Endothelial cell of umbilical vein (primary cell): ENCODE data around the gene PDE7B. TPM values are rescaled to one million over a fixed set of nuclear protein-coding genes. Genes with fewer than 3 reads are reported as not detected.

Source experiments
- BruUV-seq: library from RNA; stranded (reverse); fragments of 400-500 nt; replicated peaks from 2 replicates; lab custom pipeline; 2021; lab: Mats Ljungman, UMichigan
- CTCF ChIA-PET: fragments of 300-600, 350-600 bp; sonication (Branson Sonifier 250); formaldehyde crosslinking; loops from one replicate; lab custom pipeline; 2021; ENCODE audit warnings: antibody characterized with exemption, inconsistent platforms; lab: Charles Lee
- POLR2A ChIA-PET: fragments of 300-600, 350-600 bp; sonication (Branson Sonifier 250); formaldehyde crosslinking; loops from one replicate; lab custom pipeline; 2021; ENCODE audit warnings: antibody characterized with exemption, inconsistent platforms; lab: Charles Lee
- DNase-seq: peaks from one replicate; pipeline ENCODE4 v3.0.0-alpha.2; 2011; ENCODE audit warnings: low read depth, low spot score
- FAIRE-seq: peaks from 2 replicates; lab custom pipeline; 2011; peaks lifted over from hg19 to GRCh38; lab: Jason Lieb, UNC
- H2AFZ ChIP-seq: 2 replicates; pipeline ENCODE4 v1.6.0; 2012; ENCODE audit warnings: low read depth, low read length, control low read depth, inconsistent platforms
- H3K27ac ChIP-seq: 2 replicates; pipeline ENCODE4 v1.5.1; 2011; ENCODE audit warnings: low read depth, mild to moderate bottlenecking, control low read depth, low read length, moderate library complexity; ENCODE audit not compliant: insufficient read depth
- H3K27me3 ChIP-seq, 2 experiments: 2 replicates each; pipeline versions ENCODE4 v1.6.0 to v1.6.1; 2011; ENCODE audit warnings: low read length in 2 of 2, mixed read lengths in 1 of 2; ENCODE audit not compliant: control insufficient read depth in 2 of 2, insufficient read depth in 2 of 2
- H3K36me3 ChIP-seq, 2 experiments: 2 replicates in 1 of 2; 3 replicates in 1 of 2; pipeline ENCODE4 v1.5.1; 2011; ENCODE audit warnings: low read length in 2 of 2, mild to moderate bottlenecking in 1 of 2, moderate library complexity in 1 of 2; ENCODE audit not compliant: control insufficient read depth in 2 of 2, insufficient read depth in 2 of 2; ENCODE audit errors: extremely low read depth in 1 of 2
- H3K4me1 ChIP-seq: 3 replicates; pipeline ENCODE4 v1.5.1; 2011; ENCODE audit warnings: mild to moderate bottlenecking, low read length; ENCODE audit not compliant: control insufficient read depth, insufficient read depth; ENCODE audit errors: extremely low read depth
- H3K4me2 ChIP-seq: 2 replicates; pipeline ENCODE4 v1.6.1; 2011; ENCODE audit warnings: low read length, control low read depth, mixed read lengths; ENCODE audit not compliant: insufficient read depth
- H3K4me3 ChIP-seq, 3 experiments: fragments of 200-600 bp in 1 of 3; sonication (generic), shearing (Covaris generic) in 1 of 3; replicated peaks in 1 of 3; 2 replicates each; pipeline ENCODE4 v1.5.1; 2011 to 2016; ENCODE audit warnings: control low read depth in 3 of 3, low read length in 3 of 3, mild to moderate bottlenecking in 2 of 3, inconsistent platforms in 1 of 3, low read depth in 1 of 3, moderate library complexity in 1 of 3; ENCODE audit not compliant: insufficient read depth in 1 of 3
- H3K79me2 ChIP-seq: 2 replicates; pipeline ENCODE4 v1.6.0; 2012; ENCODE audit warnings: low read length, inconsistent platforms; ENCODE audit not compliant: control insufficient read depth, insufficient read depth
- H3K9ac ChIP-seq: replicated peaks from 2 replicates; pipeline ENCODE3; 2011; ENCODE audit warnings: low read length, control low read depth; ENCODE audit not compliant: insufficient read depth; ENCODE audit errors: extremely low read depth
- H3K9me1 ChIP-seq: replicated peaks from 3 replicates; pipeline ENCODE4 v1.6.0; 2011; ENCODE audit warnings: mild to moderate bottlenecking, low read length; ENCODE audit not compliant: control insufficient read depth, insufficient read depth; ENCODE audit errors: extremely low read depth
- H3K9me3 ChIP-seq: replicated peaks from 2 replicates; pipeline ENCODE4 v1.5.1; 2012; ENCODE audit warnings: low read length, inconsistent platforms; ENCODE audit not compliant: control insufficient read depth, insufficient read depth
- H4K20me1 ChIP-seq: replicated peaks from 2 replicates; pipeline ENCODE3; 2011; ENCODE audit warnings: mild to moderate bottlenecking, low read length; ENCODE audit not compliant: control insufficient read depth, insufficient read depth; ENCODE audit errors: extremely low read depth
- EZH2 ChIP-seq: IDR thresholded peaks from 2 replicates; pipeline ENCODE4 v1.6.1; 2012; ENCODE audit warnings: borderline replicate concordance, low read depth, mild to moderate bottlenecking, moderate library complexity, low read length, inconsistent platforms; ENCODE audit not compliant: severe bottlenecking
- FOS ChIP-seq: IDR thresholded peaks from 2 replicates; pipeline ENCODE4 v1.6.1; 2011; ENCODE audit warnings: mild to moderate bottlenecking, low read length, moderate library complexity, borderline replicate concordance; ENCODE audit not compliant: insufficient read depth
- GATA2 ChIP-seq: IDR thresholded peaks from 2 replicates; pipeline ENCODE4 v1.7.0; 2011; ENCODE audit warnings: low read depth, mild to moderate bottlenecking, moderate library complexity, mixed read lengths, low read length; ENCODE audit not compliant: insufficient read length, insufficient read depth
- JUN ChIP-seq: IDR thresholded peaks from 2 replicates; pipeline ENCODE4 v1.6.1; 2011; ENCODE audit warnings: borderline replicate concordance, low read depth; ENCODE audit not compliant: insufficient read length, insufficient read depth
- MYC ChIP-seq: IDR thresholded peaks from one replicate; pipeline ENCODE4 v1.6.1; 2011; ENCODE audit warnings: mild to moderate bottlenecking, low read depth, low read length
- POLR2A ChIP-seq: IDR thresholded peaks from 2 replicates; pipeline ENCODE4 v1.6.1; 2012; ENCODE audit warnings: low read depth, mild to moderate bottlenecking, control low read depth, low read length
- POLR2AphosphoS5 ChIP-seq: IDR thresholded peaks from 2 replicates; pipeline ENCODE4 v1.6.1; 2012; ENCODE audit warnings: low read depth, mild to moderate bottlenecking, control low read depth, low read length, moderate library complexity; ENCODE audit not compliant: insufficient read depth
- dilution Hi-C: fragments of 300-500 bp; cut with MboI; formaldehyde crosslinking; loops from one replicate; pipeline ENCODE4 v1.15.0; 2019; ENCODE audit warnings: low sequenced_read_pairs; ENCODE audit not compliant: extremely low pct_ligation_motif_present
- intact Hi-C: fragments of 100-400 bp; cut with micrococcal nuclease; formaldehyde crosslinking; loops from one replicate; pipeline ENCODE4 v1.10.0; 2022
- polyA plus RNA-seq, 4 experiments: library from polyadenylated mRNA; depleted of rRNA in 3 of 4; stranded (reverse) in 3 of 4; unstranded in 1 of 4; fragments of >200 nt; gene quantifications; 2 replicates each; pipeline versions ENCODE4 v1.2.1 to v1.2.3, GENCODE V29; 2011 to 2012; ENCODE audit warnings: missing spikeins in 1 of 4
- total RNA-seq: library from RNA; stranded (reverse); gene quantifications from 2 replicates; pipeline ENCODE4 v1.2.3, GENCODE V29; 2021
- TF ChIP-seq, protein P1 (sequence below): IDR thresholded peaks from 2 replicates; pipeline ENCODE4 v1.6.1; 2011; ENCODE audit not compliant: insufficient read depth, insufficient read length
- TF ChIP-seq, protein P2 (sequence below), 2 donors: IDR thresholded peaks; 1 replicate in 1 of 2; 2 replicates in 1 of 2; pipeline ENCODE4 v1.5.1; 2011; ENCODE audit warnings: low read length in 2 of 2, mild to moderate bottlenecking in 2 of 2, moderate library complexity in 2 of 2, control low read depth in 1 of 2, inconsistent platforms in 1 of 2, low read depth in 1 of 2; ENCODE audit not compliant: insufficient read depth in 1 of 2; ENCODE audit errors: extremely low read depth in 1 of 2

PDE7B gene
- total and polyA plus RNA-seq, 2 donors (not counting 3 experiments of a cell fraction or from before 2014, with no cell fraction given), result 20.6 to 25.1 TPM

DNA sequence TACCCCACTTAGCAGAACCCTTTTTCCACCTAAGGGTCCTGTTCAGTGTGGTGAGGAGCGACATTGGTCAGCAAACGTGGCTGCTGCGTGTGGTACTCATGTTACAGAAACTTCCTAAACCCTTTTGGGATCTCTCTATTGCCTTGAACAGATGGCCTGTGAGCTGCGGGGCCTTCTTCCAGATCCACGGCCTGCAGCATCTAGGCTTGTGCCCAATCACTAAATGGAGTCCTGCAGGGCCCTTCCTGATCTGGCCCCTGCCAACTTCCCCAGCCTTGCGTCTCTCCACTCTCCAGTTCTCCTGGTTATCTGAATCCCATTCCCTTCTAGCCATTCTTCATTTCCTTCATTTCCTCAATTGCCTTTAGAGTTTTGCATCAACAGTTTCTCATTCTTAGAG lies 85.6 kb downstream of the PDE7B start:
- ChIA-PET CTCF (interaction anchor here (1.0 to 1.2 kb wide), 2 partner anchors 12 kb away, joined by 3 to 5 read pairs; no protein-coding TSS in a partner anchor), POLR2A (no interaction called here)
- BruUV-seq, result no TSS peak
- H2AFZ ChIP-seq, result no peak overlapping the region
- DNase-seq (no peak), FAIRE-seq (no peak)
- no peaks in the 10 kb centered on the region for H3K9me1 ChIP-seq
- no peaks in the 10 kb centered on the region for H3K4me1 ChIP-seq
- H3K27me3 ChIP-seq, result no peaks in the 10 kb centered on the region
- dilution Hi-C loops (no loop called here), intact Hi-C loops (no loop called here)
- H3K79me2 ChIP-seq, result no peaks in the 10 kb centered on the region
- no peak overlapping the region for H3K4me2 ChIP-seq
- H3K27ac ChIP-seq, result no peak overlapping the region
- no peaks in the 10 kb centered on the region for H3K36me3 ChIP-seq
- no peaks in the 10 kb centered on the region for H4K20me1 ChIP-seq
- no peaks in the 10 kb centered on the region for H3K9me3 ChIP-seq
- no peak overlapping the region for H3K9ac ChIP-seq
- TF ChIP-seq EZH2, result no peak
- TF ChIP-seq MYC, result no peak
- TF ChIP-seq, protein P1, sequence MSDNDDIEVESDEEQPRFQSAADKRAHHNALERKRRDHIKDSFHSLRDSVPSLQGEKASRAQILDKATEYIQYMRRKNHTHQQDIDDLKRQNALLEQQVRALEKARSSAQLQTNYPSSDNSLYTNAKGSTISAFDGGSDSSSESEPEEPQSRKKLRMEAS, result no peak
- TF ChIP-seq, protein P2, sequence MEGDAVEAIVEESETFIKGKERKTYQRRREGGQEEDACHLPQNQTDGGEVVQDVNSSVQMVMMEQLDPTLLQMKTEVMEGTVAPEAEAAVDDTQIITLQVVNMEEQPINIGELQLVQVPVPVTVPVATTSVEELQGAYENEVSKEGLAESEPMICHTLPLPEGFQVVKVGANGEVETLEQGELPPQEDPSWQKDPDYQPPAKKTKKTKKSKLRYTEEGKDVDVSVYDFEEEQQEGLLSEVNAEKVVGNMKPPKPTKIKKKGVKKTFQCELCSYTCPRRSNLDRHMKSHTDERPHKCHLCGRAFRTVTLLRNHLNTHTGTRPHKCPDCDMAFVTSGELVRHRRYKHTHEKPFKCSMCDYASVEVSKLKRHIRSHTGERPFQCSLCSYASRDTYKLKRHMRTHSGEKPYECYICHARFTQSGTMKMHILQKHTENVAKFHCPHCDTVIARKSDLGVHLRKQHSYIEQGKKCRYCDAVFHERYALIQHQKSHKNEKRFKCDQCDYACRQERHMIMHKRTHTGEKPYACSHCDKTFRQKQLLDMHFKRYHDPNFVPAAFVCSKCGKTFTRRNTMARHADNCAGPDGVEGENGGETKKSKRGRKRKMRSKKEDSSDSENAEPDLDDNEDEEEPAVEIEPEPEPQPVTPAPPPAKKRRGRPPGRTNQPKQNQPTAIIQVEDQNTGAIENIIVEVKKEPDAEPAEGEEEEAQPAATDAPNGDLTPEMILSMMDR (IDR thresholded peaks at IDR 0.05; ENCODE audit: extremely low read depth in 1 of 2, insufficient read depth in 1 of 2, low read depth in 1 of 2, low read length in 2 of 2), result no peak
- TF ChIP-seq GATA2, result no peak
- no peak for TF ChIP-seq JUN
- no peak for TF ChIP-seq FOS
- no peak for TF ChIP-seq POLR2A
- TF ChIP-seq POLR2AphosphoS5, result no peak
- H3K4me3 ChIP-seq, result no peak overlapping the region
